ENCODE results near the gene MLLT6. TPM values are rescaled to one million over a fixed set of nuclear protein-coding genes. Genes with fewer than 3 reads are reported as not detected.
A peak's percentile ranks its signal among the peaks of the same experiment; 100 is the strongest.

The MLLT6 gene
- total RNA-seq, 1 donor from 2014 or later, result 192 TPM

GRCh38 chr17:38751808-38752307 is 46.8 kb downstream of the MLLT6 start:
- DNase-seq (peak; percentile 85), ATAC-seq (ENCODE audit: low read depth) (peak; percentile 20)
- intact Hi-C loops (cut with micrococcal nuclease), result loop anchor here (1.0 to 5.0 kb wide), 11 partner anchors 22 to 709 kb away; partner anchors contain the start of genes CDK12, CISD3, CWC25 and PIP4K2B
- Mint-ChIP-seq H3K27me3 (peaks cover 26% of the 10 kb centered on the region), H3K4me1 (peaks cover 56% of the 10 kb centered on the region), H3K4me3 (peak overlapping the region; percentile 98), H3K36me3 (ENCODE audit: low read depth) (peaks cover 34% of the 10 kb centered on the region), H3K9me3 (no peaks in the 10 kb centered on the region), H3K27ac (peak overlapping the region; percentile 93)
- ChIA-PET POLR2A (interaction anchor here (0.6 to 3.0 kb wide), 23 partner anchors 8 to 1219 kb away, joined by 3 to 27 read pairs (median 5); partner anchors contain the start of genes CDK12, EPOP, FBXO47 and LASP1), CTCF (interaction anchor here (0.7 to 1.4 kb wide), 6 partner anchors 17 to 194 kb away, joined by 3 to 11 read pairs (median 3); partner anchors contain the start of gene EPOP)
- TF ChIP-seq CTCF (IDR thresholded peaks at IDR 0.05), result no peak

GRCh38 chr17:38752308-38753070 is 47.4 kb downstream of the MLLT6 start, which contains the start of gene PSMB3:
TSS of gene PSMB3 (plus strand) at chr17:38752741. CDS start at chr17:38752827, 86 bp downstream.
- intact Hi-C loops (cut with micrococcal nuclease), result loop anchor here (1.0 to 5.0 kb wide), 11 partner anchors 22 to 709 kb away; partner anchors contain the start of genes CDK12, CISD3, CWC25 and PIP4K2B
- Mint-ChIP-seq H3K27me3 (peaks cover 25% of the 10 kb centered on the region), H3K36me3 (ENCODE audit: low read depth) (peaks cover 36% of the 10 kb centered on the region), H3K4me3 (peak within 1 kb of the TSS; percentile 98), H3K9me3 (no peaks in the 10 kb centered on the region), H3K4me1 (peaks cover 54% of the 10 kb centered on the region), H3K27ac (peak within 1 kb of the TSS; percentile 93)
- ChIA-PET CTCF (interaction anchor here (0.7 to 1.4 kb wide), 5 partner anchors 17 to 194 kb away, joined by 3 to 11 read pairs (median 3); partner anchors contain the start of gene EPOP), POLR2A (interaction anchor here (0.6 to 3.0 kb wide), 22 partner anchors 9 to 1219 kb away, joined by 3 to 27 read pairs (median 5); partner anchors contain the start of genes CDK12, EPOP, FBXO47 and LASP1)
- no peak for TF ChIP-seq CTCF (IDR thresholded peaks at IDR 0.05)
- DNase-seq (peak; percentile 87), ATAC-seq (ENCODE audit: low read depth) (peak; percentile 89)

DNA sequence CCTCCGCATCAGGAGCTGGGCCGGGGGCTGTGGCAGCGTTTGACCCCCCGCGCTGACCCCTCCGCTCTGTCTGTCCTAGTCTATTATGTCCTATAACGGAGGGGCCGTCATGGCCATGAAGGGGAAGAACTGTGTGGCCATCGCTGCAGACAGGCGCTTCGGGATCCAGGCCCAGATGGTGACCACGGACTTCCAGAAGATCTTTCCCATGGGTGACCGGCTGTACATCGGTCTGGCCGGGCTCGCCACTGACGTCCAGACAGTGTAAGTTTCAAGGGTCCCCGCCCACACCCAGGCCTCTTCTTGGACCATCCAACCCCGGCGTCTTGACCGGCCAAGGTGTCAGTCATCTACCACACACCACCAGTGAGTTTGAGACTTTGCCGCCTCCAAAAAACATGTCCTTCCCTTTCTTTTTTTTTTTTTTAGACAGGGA is 48.0 kb downstream of the MLLT6 start:
- TF ChIP-seq CTCF (IDR thresholded peaks at IDR 0.05), result no peak
- ChIA-PET CTCF (interaction anchor here (1.4 kb wide), 1 partner anchor 195 kb away, joined by 5 read pairs; no protein-coding TSS in a partner anchor), POLR2A (interaction anchor here (0.6 to 3.0 kb wide), 7 partner anchors 46 to 708 kb away, joined by 3 to 27 read pairs (median 4); partner anchors contain the start of genes CDK12, LASP1, MLLT6 and PIP4K2B)
- Mint-ChIP-seq H3K36me3 (ENCODE audit: low read depth) (peaks cover 38% of the 10 kb centered on the region), H3K27me3 (peaks cover 23% of the 10 kb centered on the region), H3K27ac (peak overlapping the region; percentile 93), H3K4me1 (peaks cover 51% of the 10 kb centered on the region), H3K4me3 (peak overlapping the region; percentile 98), H3K9me3 (no peaks in the 10 kb centered on the region)
- DNase-seq, result no peak
- intact Hi-C loops (cut with micrococcal nuclease), result loop anchor here (5.0 kb wide), 1 partner anchor 196 kb away; no protein-coding TSS in a partner anchor
- no peak for ATAC-seq (ENCODE audit: low read depth)

GRCh38 chr17:38761612-38762011 is 56.5 kb downstream of the MLLT6 start:
- ChIA-PET POLR2A (interaction anchor here (0.8 kb wide), 1 partner anchor 9 kb away, joined by 4 read pairs; the partner anchor contains the start of gene PSMB3), CTCF (interaction anchor here (1.4 kb wide), 1 partner anchor 8 kb away, joined by 3 read pairs; no protein-coding TSS in a partner anchor)
- Mint-ChIP-seq H3K4me3 (no peak overlapping the region), H3K4me1 (no peaks in the 10 kb centered on the region), H3K9me3 (no peaks in the 10 kb centered on the region), H3K36me3 (ENCODE audit: low read depth) (peaks cover 85% of the 10 kb centered on the region), H3K27ac (no peak overlapping the region), H3K27me3 (no peaks in the 10 kb centered on the region)
- TF ChIP-seq CTCF (IDR thresholded peaks at IDR 0.05), result no peak
- ATAC-seq (ENCODE audit: low read depth), result no peak
- intact Hi-C loops (cut with micrococcal nuclease), result no loop called here
- DNase-seq, result no peak

All from activated B cell treated with CpG ODN at 0.5 μM for 24 hours (primary cell).